WTC11 (cell line): ENCODE measurements around the gene GPR152.

Source experiments
- CREB1 ChIP-seq: sonication (generic); formaldehyde crosslinking; IDR thresholded peaks from 2 replicates; pipeline ENCODE4 v1.8.0; 2023; ENCODE audit warnings: mild to moderate bottlenecking, missing genetic modification reagents
- CREM ChIP-seq: sonication (generic); formaldehyde crosslinking; IDR thresholded peaks from 2 replicates; pipeline ENCODE4 v1.8.1; 2022; ENCODE audit warnings: mild to moderate bottlenecking, missing genetic modification reagents, moderate library complexity
- JAZF1 ChIP-seq: fragments of 250-450 bp; sonication (Bioruptor Pico); IDR thresholded peaks from 2 replicates; pipeline ENCODE4 v1.9.0; 2021; ENCODE audit warnings: moderate library complexity, mild to moderate bottlenecking, inconsistent platforms
- SP1 ChIP-seq: sonication (generic); formaldehyde crosslinking; conservative IDR thresholded peaks from 2 replicates; pipeline ENCODE4 v1.8.1; 2022; ENCODE audit warnings: missing genetic modification reagents
- ZNF121 ChIP-seq: sonication (generic); formaldehyde crosslinking; IDR thresholded peaks from 2 replicates; pipeline ENCODE4 v1.8.0; 2023; ENCODE audit warnings: missing genetic modification reagents
- TF ChIP-seq, protein P1 (sequence below): sonication (generic); formaldehyde crosslinking; IDR thresholded peaks from 2 replicates; pipeline ENCODE4 v1.8.0; 2023; ENCODE audit warnings: mild to moderate bottlenecking, missing genetic modification reagents
- TF ChIP-seq, protein P2 (sequence below): sonication (generic); formaldehyde crosslinking; IDR thresholded peaks from 2 replicates; pipeline ENCODE4 v1.8.0; 2022; ENCODE audit warnings: mild to moderate bottlenecking, missing genetic modification reagents
- TF ChIP-seq, protein P3 (sequence below): sonication (generic); formaldehyde crosslinking; IDR thresholded peaks from 2 replicates; pipeline ENCODE4 v1.8.1; 2023; ENCODE audit warnings: mild to moderate bottlenecking, missing genetic modification reagents, moderate library complexity
- TF ChIP-seq, protein P4 (sequence below): fragments of 200-600 bp; IDR thresholded peaks from 2 replicates; pipeline ENCODE4 v1.8.0; 2022; ENCODE audit warnings: antibody characterized with exemption

DNA sequence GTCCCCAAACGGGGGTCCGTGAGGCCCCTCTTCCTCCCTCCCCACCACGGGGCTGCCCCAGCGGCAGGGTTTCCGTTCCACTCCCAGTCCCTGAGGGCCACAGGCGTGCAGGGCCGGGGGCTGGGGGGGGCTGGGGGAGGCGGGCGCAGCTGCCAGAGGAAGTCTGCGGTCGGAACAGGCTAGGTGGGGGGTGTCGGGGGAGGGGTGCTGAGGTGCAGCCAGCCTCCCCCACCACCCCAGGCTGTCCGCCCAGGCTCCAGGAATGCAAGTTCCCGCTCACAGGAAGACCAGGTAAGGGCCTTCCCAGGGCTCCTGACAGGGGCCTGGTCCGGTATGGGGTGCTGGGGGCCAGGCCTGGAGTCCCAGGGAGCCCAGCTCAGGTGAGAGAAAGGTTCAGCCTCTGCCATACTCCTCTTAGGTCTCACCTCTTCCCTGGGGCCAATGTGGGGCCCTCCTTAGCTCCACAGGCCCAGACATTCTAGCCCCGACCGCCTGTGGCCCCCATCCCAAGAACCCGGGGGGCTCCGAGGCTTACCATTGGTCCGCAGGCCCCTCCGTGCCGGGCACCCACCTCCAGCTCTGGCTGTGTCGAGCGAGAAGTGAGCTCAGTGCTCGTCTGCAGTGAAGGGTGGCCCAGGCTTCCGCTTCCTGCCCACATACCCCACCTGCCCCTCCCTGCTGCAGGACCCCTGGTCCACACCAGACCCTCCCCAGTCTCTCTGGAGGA lies 15.3 kb downstream of the GPR152 start, which contains the start of gene PTPRCAP:
- TF ChIP-seq CREM (CRISPR knock-in tag) = no peak
- TF ChIP-seq CREB1 (CRISPR knock-in tag) = no peak
- TF ChIP-seq, protein P1, sequence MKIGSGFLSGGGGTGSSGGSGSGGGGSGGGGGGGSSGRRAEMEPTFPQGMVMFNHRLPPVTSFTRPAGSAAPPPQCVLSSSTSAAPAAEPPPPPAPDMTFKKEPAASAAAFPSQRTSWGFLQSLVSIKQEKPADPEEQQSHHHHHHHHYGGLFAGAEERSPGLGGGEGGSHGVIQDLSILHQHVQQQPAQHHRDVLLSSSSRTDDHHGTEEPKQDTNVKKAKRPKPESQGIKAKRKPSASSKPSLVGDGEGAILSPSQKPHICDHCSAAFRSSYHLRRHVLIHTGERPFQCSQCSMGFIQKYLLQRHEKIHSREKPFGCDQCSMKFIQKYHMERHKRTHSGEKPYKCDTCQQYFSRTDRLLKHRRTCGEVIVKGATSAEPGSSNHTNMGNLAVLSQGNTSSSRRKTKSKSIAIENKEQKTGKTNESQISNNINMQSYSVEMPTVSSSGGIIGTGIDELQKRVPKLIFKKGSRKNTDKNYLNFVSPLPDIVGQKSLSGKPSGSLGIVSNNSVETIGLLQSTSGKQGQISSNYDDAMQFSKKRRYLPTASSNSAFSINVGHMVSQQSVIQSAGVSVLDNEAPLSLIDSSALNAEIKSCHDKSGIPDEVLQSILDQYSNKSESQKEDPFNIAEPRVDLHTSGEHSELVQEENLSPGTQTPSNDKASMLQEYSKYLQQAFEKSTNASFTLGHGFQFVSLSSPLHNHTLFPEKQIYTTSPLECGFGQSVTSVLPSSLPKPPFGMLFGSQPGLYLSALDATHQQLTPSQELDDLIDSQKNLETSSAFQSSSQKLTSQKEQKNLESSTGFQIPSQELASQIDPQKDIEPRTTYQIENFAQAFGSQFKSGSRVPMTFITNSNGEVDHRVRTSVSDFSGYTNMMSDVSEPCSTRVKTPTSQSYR = no peak
- TF ChIP-seq ZNF121 (CRISPR knock-in tag) = no peak
- no peak for TF ChIP-seq JAZF1 (CRISPR knock-in tag)
- TF ChIP-seq, protein P2, sequence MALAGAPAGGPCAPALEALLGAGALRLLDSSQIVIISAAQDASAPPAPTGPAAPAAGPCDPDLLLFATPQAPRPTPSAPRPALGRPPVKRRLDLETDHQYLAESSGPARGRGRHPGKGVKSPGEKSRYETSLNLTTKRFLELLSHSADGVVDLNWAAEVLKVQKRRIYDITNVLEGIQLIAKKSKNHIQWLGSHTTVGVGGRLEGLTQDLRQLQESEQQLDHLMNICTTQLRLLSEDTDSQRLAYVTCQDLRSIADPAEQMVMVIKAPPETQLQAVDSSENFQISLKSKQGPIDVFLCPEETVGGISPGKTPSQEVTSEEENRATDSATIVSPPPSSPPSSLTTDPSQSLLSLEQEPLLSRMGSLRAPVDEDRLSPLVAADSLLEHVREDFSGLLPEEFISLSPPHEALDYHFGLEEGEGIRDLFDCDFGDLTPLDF (CRISPR knock-in tag) = no peak
- no peak for TF ChIP-seq SP1 (CRISPR knock-in tag)
- TF ChIP-seq, protein P3, sequence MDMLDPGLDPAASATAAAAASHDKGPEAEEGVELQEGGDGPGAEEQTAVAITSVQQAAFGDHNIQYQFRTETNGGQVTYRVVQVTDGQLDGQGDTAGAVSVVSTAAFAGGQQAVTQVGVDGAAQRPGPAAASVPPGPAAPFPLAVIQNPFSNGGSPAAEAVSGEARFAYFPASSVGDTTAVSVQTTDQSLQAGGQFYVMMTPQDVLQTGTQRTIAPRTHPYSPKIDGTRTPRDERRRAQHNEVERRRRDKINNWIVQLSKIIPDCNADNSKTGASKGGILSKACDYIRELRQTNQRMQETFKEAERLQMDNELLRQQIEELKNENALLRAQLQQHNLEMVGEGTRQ (CRISPR knock-in tag) = no peak
- TF ChIP-seq, protein P4, sequence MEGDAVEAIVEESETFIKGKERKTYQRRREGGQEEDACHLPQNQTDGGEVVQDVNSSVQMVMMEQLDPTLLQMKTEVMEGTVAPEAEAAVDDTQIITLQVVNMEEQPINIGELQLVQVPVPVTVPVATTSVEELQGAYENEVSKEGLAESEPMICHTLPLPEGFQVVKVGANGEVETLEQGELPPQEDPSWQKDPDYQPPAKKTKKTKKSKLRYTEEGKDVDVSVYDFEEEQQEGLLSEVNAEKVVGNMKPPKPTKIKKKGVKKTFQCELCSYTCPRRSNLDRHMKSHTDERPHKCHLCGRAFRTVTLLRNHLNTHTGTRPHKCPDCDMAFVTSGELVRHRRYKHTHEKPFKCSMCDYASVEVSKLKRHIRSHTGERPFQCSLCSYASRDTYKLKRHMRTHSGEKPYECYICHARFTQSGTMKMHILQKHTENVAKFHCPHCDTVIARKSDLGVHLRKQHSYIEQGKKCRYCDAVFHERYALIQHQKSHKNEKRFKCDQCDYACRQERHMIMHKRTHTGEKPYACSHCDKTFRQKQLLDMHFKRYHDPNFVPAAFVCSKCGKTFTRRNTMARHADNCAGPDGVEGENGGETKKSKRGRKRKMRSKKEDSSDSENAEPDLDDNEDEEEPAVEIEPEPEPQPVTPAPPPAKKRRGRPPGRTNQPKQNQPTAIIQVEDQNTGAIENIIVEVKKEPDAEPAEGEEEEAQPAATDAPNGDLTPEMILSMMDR = no peak
